Kidney epithelial cell (primary cell): ENCODE measurements around the gene JAKMIP2. TPM values are rescaled to one million over a fixed set of nuclear protein-coding genes. Genes with fewer than 3 reads are reported as not detected.

Source experiments
- DNase-seq: peaks from one replicate; pipeline ENCODE4 v3.0.0-alpha.2; 2010; ENCODE audit warnings: low read depth
- H3K27me3 ChIP-seq: 2 replicates; pipeline ENCODE4 v1.6.0; 2011; ENCODE audit warnings: low read length; ENCODE audit not compliant: control insufficient read depth, insufficient read depth
- H3K36me3 ChIP-seq: 2 replicates; pipeline ENCODE4 v1.5.1; 2011; ENCODE audit warnings: low read length; ENCODE audit not compliant: control insufficient read depth, insufficient read depth
- H3K4me3 ChIP-seq: 2 replicates; pipeline ENCODE4 v1.5.1; 2011; ENCODE audit warnings: low read depth, mild to moderate bottlenecking, control low read depth, low read length
- total RNA-seq: library from RNA; depleted of rRNA; stranded (reverse); fragments of >200 nt; gene quantifications from 2 replicates; pipeline ENCODE4 v1.2.3, GENCODE V29; 2015
- TF ChIP-seq, protein P1 (sequence below): IDR thresholded peaks from 2 replicates; pipeline ENCODE4 v1.5.1; 2011; ENCODE audit warnings: mild to moderate bottlenecking, moderate library complexity, low read length, control low read depth, inconsistent platforms; ENCODE audit not compliant: insufficient read depth, poor library complexity, severe bottlenecking

JAKMIP2 gene
- total RNA-seq, 1 donor from 2014 or later, result 0.42 TPM

DNA sequence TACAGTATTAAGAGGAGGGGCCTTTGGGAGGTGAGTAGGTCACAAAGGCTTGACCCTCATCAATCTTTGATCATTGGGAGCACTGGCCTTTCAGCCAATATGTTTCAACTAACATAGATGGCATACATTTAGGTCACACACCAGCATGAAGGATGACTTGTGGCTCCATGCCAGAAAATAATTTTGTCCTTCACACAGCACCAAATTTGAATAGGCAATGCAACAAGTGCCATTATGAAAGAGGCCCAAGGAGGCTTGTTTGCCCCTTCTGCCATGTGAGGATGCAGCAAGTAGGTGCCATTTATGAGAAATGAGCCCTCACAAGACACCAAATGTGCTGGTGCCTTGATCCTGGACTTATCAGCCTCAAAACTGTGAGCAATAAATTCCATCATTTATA lies 81.1 kb downstream of the JAKMIP2 start:
- Histone ChIP-seq H3K4me3 (no peak overlapping the region), H3K36me3 (no peaks in the 10 kb centered on the region), H3K27me3 (no peaks in the 10 kb centered on the region)
- no peak for DNase-seq
- TF ChIP-seq, protein P1, sequence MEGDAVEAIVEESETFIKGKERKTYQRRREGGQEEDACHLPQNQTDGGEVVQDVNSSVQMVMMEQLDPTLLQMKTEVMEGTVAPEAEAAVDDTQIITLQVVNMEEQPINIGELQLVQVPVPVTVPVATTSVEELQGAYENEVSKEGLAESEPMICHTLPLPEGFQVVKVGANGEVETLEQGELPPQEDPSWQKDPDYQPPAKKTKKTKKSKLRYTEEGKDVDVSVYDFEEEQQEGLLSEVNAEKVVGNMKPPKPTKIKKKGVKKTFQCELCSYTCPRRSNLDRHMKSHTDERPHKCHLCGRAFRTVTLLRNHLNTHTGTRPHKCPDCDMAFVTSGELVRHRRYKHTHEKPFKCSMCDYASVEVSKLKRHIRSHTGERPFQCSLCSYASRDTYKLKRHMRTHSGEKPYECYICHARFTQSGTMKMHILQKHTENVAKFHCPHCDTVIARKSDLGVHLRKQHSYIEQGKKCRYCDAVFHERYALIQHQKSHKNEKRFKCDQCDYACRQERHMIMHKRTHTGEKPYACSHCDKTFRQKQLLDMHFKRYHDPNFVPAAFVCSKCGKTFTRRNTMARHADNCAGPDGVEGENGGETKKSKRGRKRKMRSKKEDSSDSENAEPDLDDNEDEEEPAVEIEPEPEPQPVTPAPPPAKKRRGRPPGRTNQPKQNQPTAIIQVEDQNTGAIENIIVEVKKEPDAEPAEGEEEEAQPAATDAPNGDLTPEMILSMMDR, result no peak

DNA sequence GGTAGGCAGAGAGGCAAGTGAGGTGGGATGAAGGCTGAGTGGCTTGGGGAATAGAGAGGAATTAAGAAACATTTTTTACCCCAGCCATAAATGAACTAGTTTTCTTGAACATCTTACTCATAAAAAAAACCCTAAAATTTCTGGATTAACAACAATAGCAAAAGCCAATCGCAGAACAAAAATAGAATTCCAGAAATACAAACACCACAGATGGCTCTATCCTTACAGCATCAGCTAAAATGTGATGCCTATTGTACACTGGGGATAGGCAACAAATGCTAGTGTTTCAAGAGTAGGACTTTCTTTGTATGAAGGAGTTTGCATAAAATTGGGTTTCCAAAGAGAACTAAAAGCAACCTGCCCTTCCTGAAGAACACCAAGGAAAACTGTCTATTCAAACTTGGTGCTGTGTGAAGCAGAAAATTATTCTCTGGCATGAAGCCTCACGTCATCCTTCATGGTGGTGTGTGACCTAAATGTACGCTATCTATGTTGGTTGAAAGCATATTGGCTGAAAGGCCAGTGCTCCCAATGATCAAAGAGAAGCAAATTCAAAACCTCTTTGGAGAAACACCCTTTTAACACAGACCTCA lies 82.9 kb downstream of the JAKMIP2 start:
- H3K27me3 ChIP-seq, result no peaks in the 10 kb centered on the region
- no peak for DNase-seq
- TF ChIP-seq, protein P1, result no peak
- no peaks in the 10 kb centered on the region for H3K36me3 ChIP-seq
- no peak overlapping the region for H3K4me3 ChIP-seq

DNA sequence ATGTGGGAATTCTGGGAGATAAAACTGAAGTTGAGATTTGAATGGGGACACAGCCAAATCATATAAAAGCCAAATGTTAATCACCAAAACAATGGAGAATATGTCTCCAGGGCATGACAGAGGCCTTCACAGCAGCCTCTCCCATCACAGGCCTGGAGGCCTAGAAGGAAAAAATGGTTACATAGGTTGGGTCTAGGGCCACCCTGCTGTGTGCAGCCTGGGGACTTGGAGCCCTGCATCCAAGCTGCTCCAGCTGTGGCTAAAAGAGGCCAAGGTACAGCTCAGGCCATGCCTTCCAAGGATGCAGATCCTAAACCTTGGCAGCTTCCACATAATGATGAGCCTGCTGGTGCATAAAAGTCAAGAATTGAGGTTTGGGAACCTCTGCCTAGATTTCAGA lies 85.1 kb downstream of the JAKMIP2 start:
- TF ChIP-seq, protein P1, result no peak
- no peaks in the 10 kb centered on the region for H3K36me3 ChIP-seq
- DNase-seq, result no peak
- H3K4me3 ChIP-seq, result no peak overlapping the region
- no peaks in the 10 kb centered on the region for H3K27me3 ChIP-seq

DNA sequence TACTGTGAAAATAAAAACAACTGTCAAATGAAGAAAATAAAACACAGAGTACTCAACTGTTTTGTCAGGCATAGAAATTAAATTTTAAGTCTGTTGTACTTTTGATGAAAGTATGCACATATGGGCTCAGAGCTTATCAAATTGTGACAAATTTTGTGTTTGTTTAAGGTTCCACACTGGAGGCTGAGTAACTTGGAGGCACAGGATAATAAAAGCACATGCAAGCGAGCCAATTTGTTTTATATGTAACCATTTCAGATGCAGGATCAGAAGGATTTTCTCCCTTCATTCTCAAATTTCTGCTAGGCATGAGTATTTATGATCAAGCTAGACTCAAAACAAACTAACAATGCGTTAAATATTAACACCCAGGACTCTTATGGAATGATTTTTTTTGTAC lies 87.8 kb downstream of the JAKMIP2 start:
- Histone ChIP-seq H3K27me3 (no peaks in the 10 kb centered on the region), H3K4me3 (no peak overlapping the region), H3K36me3 (no peaks in the 10 kb centered on the region)
- no peak for DNase-seq
- TF ChIP-seq, protein P1, result no peak

DNA sequence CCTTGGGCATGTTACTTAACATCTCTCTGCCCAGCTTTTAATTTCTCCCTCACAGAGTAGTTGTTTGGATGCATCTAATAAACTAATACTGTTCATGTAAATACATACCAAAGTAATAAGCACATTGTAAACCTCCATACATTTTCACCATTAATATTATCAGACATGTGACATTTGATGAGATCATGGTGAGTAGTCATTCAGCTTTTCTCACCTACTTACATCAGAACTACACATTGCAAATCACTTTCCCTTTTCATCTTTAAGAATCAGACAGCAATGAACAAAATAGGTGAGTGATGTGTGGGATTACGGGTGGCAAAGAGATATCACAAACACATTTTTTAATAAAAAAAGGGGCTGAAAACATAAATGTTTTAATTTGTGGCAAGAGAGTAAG lies 89.3 kb downstream of the JAKMIP2 start:
- Histone ChIP-seq H3K36me3 (no peaks in the 10 kb centered on the region), H3K4me3 (no peak overlapping the region), H3K27me3 (no peaks in the 10 kb centered on the region)
- no peak for DNase-seq
- TF ChIP-seq, protein P1, result no peak

DNA sequence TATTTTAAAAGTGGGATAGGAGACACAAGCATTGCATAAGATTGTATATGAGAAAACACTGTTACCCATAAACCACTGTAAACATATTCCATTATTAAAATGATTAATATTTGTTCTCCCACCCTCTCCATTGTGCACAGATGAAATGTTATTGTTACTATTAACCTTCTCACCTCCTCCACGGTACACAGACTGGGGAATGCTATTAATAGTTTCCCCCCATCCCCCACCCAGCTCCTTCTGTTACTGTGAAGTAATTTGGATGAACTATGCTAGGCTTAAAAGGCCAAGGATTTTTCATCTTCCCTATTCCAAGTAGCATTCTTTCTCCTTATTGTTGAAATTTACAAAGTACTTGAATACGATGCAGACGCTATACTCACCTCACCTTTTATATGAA lies 91.4 kb downstream of the JAKMIP2 start:
- TF ChIP-seq, protein P1, result no peak
- DNase-seq, result no peak
- Histone ChIP-seq H3K4me3 (no peak overlapping the region), H3K36me3 (no peaks in the 10 kb centered on the region), H3K27me3 (no peaks in the 10 kb centered on the region)
